Measurements from ENCODE around the gene CAMKK1.
"Not testable (repeated sequence)": the region's sequence is repeated elsewhere in the genome, so short reads cannot be mapped to it uniquely, and the experiment has no call there.

CAMKK1 gene

DNA sequence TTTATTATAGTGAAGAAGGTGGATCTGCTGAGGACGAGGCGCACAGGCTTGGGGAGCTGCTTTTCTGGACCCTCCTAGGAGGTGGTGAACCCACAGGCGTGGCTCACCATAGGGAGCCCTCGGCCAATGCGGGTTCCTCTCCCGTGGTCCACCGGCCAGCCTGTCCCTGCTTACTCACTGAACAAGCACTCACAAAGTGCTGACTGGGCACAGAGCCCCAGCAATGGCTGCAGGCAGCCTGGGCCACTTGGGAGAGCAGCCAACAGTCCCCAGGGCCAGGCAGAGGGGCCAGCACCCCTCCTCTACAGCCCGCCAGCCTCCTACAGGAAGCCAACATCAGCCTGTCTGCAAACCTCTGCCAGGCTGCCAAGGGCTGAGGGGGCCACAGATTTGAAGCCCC is 27.7 kb downstream of the CAMKK1 start:
- no peak for DNase-seq
- no peaks in the 10 kb centered on the region for H3K36me3 ChIP-seq (ENCODE audit: control insufficient read depth, insufficient read depth, low read length)
- H3K27ac ChIP-seq (ENCODE audit: insufficient read depth, low read length, poor library complexity, severe bottlenecking): no peak overlapping the region

GRCh38 chr17:3864534-3864933 is 28.3 kb downstream of the CAMKK1 start:
- Histone ChIP-seq H3K27me3 (replicated peaks; ENCODE audit: control insufficient read depth, insufficient read depth, low read length, poor library complexity, severe bottlenecking) (no peaks in the 10 kb centered on the region), H3K4me3 (ENCODE audit: insufficient read depth, low read depth, low read length, poor library complexity, severe bottlenecking) (no peak overlapping the region), H3K36me3 (ENCODE audit: control insufficient read depth, insufficient read depth, low read length) (no peaks in the 10 kb centered on the region), H3K9me3 (ENCODE audit: control insufficient read depth, low read length) (no peaks in the 10 kb centered on the region), H3K4me1 (ENCODE audit: control insufficient read depth, insufficient read depth, low read length, poor library complexity, severe bottlenecking) (no peaks in the 10 kb centered on the region), H3K27ac (ENCODE audit: insufficient read depth, low read length, poor library complexity, severe bottlenecking) (no peak overlapping the region)
- no peak for DNase-seq

More for the DNA sequence above, 27.7 kb downstream of the CAMKK1 start:
- H3K4me1 ChIP-seq (ENCODE audit: control insufficient read depth, insufficient read depth, low read length, poor library complexity, severe bottlenecking): no peaks in the 10 kb centered on the region
- H3K4me3 ChIP-seq (ENCODE audit: insufficient read depth, low read depth, low read length, poor library complexity, severe bottlenecking): no peak overlapping the region
- H3K9me3 ChIP-seq (ENCODE audit: control insufficient read depth, low read length): no peaks in the 10 kb centered on the region
- H3K27me3 ChIP-seq (replicated peaks; ENCODE audit: control insufficient read depth, insufficient read depth, low read length, poor library complexity, severe bottlenecking): no peaks in the 10 kb centered on the region

- Histone ChIP-seq H3K4me1 (ENCODE audit: control insufficient read depth, insufficient read depth, low read length, poor library complexity, severe bottlenecking) (no peaks in the 10 kb centered on the region), H3K4me3 (ENCODE audit: insufficient read depth, low read depth, low read length, poor library complexity, severe bottlenecking) (no peak overlapping the region), H3K27me3 (replicated peaks; ENCODE audit: control insufficient read depth, insufficient read depth, low read length, poor library complexity, severe bottlenecking) (no peaks in the 10 kb centered on the region), H3K9me3 (ENCODE audit: control insufficient read depth, low read length) (no peaks in the 10 kb centered on the region), H3K27ac (ENCODE audit: insufficient read depth, low read length, poor library complexity, severe bottlenecking) (no peak overlapping the region), H3K36me3 (ENCODE audit: control insufficient read depth, insufficient read depth, low read length) (no peaks in the 10 kb centered on the region)
- no peak for DNase-seq
These were observed 30.8 kb downstream of the CAMKK1 start for GRCh38 chr17:3861761-3862681.

- Histone ChIP-seq H3K27ac (ENCODE audit: insufficient read depth, low read length, poor library complexity, severe bottlenecking) (no peak overlapping the region), H3K36me3 (ENCODE audit: control insufficient read depth, insufficient read depth, low read length) (no peaks in the 10 kb centered on the region), H3K27me3 (replicated peaks; ENCODE audit: control insufficient read depth, insufficient read depth, low read length, poor library complexity, severe bottlenecking) (no peaks in the 10 kb centered on the region), H3K4me3 (ENCODE audit: insufficient read depth, low read depth, low read length, poor library complexity, severe bottlenecking) (no peak overlapping the region), H3K4me1 (ENCODE audit: control insufficient read depth, insufficient read depth, low read length, poor library complexity, severe bottlenecking) (no peaks in the 10 kb centered on the region), H3K9me3 (ENCODE audit: control insufficient read depth, low read length) (no peaks in the 10 kb centered on the region)
- no peak for DNase-seq
These were observed 31.7 kb downstream of the CAMKK1 start for GRCh38 chr17:3860939-3861700.

- no peaks in the 10 kb centered on the region for H3K27me3 ChIP-seq (replicated peaks; ENCODE audit: control insufficient read depth, insufficient read depth, low read length, poor library complexity, severe bottlenecking)
- no peak overlapping the region for H3K4me3 ChIP-seq (ENCODE audit: insufficient read depth, low read depth, low read length, poor library complexity, severe bottlenecking)
- H3K27ac ChIP-seq (ENCODE audit: insufficient read depth, low read length, poor library complexity, severe bottlenecking): no peak overlapping the region
- no peaks in the 10 kb centered on the region for H3K36me3 ChIP-seq (ENCODE audit: control insufficient read depth, insufficient read depth, low read length)
- H3K9me3 ChIP-seq (ENCODE audit: control insufficient read depth, low read length): no peaks in the 10 kb centered on the region
- DNase-seq: no peak
- H3K4me1 ChIP-seq (ENCODE audit: control insufficient read depth, insufficient read depth, low read length, poor library complexity, severe bottlenecking): no peaks in the 10 kb centered on the region
These were observed 32.9 kb downstream of the CAMKK1 start for GRCh38 chr17:3859940-3860339.

- H3K4me1 ChIP-seq (ENCODE audit: control insufficient read depth, insufficient read depth, low read length, poor library complexity, severe bottlenecking): no peaks in the 10 kb centered on the region
- H3K4me3 ChIP-seq (ENCODE audit: insufficient read depth, low read depth, low read length, poor library complexity, severe bottlenecking): no peak overlapping the region
- H3K27ac ChIP-seq (ENCODE audit: insufficient read depth, low read length, poor library complexity, severe bottlenecking): no peak overlapping the region
- DNase-seq: no peak
- H3K36me3 ChIP-seq (ENCODE audit: control insufficient read depth, insufficient read depth, low read length): no peaks in the 10 kb centered on the region
- H3K9me3 ChIP-seq (ENCODE audit: control insufficient read depth, low read length): no peaks in the 10 kb centered on the region
- no peaks in the 10 kb centered on the region for H3K27me3 ChIP-seq (replicated peaks; ENCODE audit: control insufficient read depth, insufficient read depth, low read length, poor library complexity, severe bottlenecking)
These were observed 35.4 kb downstream of the CAMKK1 start for GRCh38 chr17:3857261-3858105.

DNA sequence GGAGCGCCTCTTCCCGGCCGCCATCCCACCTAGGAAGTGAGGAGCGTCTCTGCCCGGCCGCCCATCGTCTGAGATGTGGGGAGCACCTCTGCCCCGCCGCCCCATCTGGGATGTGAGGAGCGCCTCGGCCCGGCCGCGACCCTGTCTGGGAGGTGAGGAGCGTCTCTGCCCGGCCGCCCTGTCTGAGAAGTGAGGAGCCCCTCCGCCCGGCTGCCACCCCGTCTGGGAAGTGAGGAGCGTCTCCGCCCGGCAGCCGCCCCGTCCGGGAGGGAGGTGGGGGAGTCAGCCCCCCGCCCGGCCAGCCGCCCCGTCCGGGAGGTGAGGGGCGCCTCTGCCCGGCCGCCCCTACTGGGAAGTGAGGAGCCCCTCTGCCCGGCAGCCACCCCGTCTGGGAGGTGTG is 38.6 kb downstream of the CAMKK1 start:
- not testable (repeated sequence) for H3K4me3 ChIP-seq (ENCODE audit: insufficient read depth, low read depth, low read length, poor library complexity, severe bottlenecking); H3K9me3 ChIP-seq (ENCODE audit: control insufficient read depth, low read length); DNase-seq; H3K36me3 ChIP-seq (ENCODE audit: control insufficient read depth, insufficient read depth, low read length); H3K27me3 ChIP-seq (replicated peaks; ENCODE audit: control insufficient read depth, insufficient read depth, low read length, poor library complexity, severe bottlenecking); H3K27ac ChIP-seq (ENCODE audit: insufficient read depth, low read length, poor library complexity, severe bottlenecking); H3K4me1 ChIP-seq (ENCODE audit: control insufficient read depth, insufficient read depth, low read length, poor library complexity, severe bottlenecking)

GRCh38 chr17:3852561-3852960 is 40.3 kb downstream of the CAMKK1 start:
- no peaks in the 10 kb centered on the region for H3K4me1 ChIP-seq (ENCODE audit: control insufficient read depth, insufficient read depth, low read length, poor library complexity, severe bottlenecking)
- H3K4me3 ChIP-seq (ENCODE audit: insufficient read depth, low read depth, low read length, poor library complexity, severe bottlenecking): no peak overlapping the region
- H3K9me3 ChIP-seq (ENCODE audit: control insufficient read depth, low read length): no peaks in the 10 kb centered on the region
- H3K36me3 ChIP-seq (ENCODE audit: control insufficient read depth, insufficient read depth, low read length): no peaks in the 10 kb centered on the region
- no peak overlapping the region for H3K27ac ChIP-seq (ENCODE audit: insufficient read depth, low read length, poor library complexity, severe bottlenecking)
- no peak for DNase-seq
- H3K27me3 ChIP-seq (replicated peaks; ENCODE audit: control insufficient read depth, insufficient read depth, low read length, poor library complexity, severe bottlenecking): no peaks in the 10 kb centered on the region

DNA sequence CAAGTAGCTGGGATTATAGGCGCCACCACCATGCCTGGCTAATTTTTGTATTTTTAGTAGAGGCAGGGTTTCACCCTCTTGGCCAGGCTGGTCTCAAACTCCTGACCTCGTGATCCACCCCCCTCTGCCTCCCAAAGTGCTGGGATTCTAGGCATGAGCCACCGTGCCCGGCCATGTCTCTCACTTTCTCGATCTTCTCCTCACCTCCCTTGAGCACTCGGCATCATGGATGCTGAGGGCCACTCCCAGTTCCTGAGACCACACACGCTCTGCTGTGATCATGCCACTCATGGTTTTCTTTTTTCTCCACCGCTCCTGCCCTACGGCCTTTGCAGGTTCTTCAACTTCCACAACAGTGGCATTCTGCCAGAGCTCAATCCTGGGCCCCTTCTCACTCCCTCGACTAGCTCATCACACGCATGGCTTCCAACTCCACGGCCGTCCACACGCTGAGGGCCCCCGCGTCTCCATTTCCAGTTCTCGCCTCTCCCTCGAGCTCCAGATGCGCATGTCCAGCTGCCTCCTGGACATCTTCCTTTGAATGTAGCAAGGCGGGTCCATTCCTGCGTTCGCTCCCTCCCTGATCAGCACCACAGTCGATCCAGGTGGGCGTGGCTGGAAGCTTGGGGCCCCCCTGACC is 41.3 kb downstream of the CAMKK1 start:
- DNase-seq: no peak
- Histone ChIP-seq H3K27me3 (replicated peaks; ENCODE audit: control insufficient read depth, insufficient read depth, low read length, poor library complexity, severe bottlenecking) (no peaks in the 10 kb centered on the region), H3K36me3 (ENCODE audit: control insufficient read depth, insufficient read depth, low read length) (no peaks in the 10 kb centered on the region), H3K27ac (ENCODE audit: insufficient read depth, low read length, poor library complexity, severe bottlenecking) (no peak overlapping the region), H3K9me3 (ENCODE audit: control insufficient read depth, low read length) (no peaks in the 10 kb centered on the region), H3K4me3 (ENCODE audit: insufficient read depth, low read depth, low read length, poor library complexity, severe bottlenecking) (no peak overlapping the region), H3K4me1 (ENCODE audit: control insufficient read depth, insufficient read depth, low read length, poor library complexity, severe bottlenecking) (no peaks in the 10 kb centered on the region)
